Left lung (tissue), 10 donors: ENCODE data around the gene NLRC5. TPM values are rescaled to one million over a fixed set of nuclear protein-coding genes. Genes with fewer than 3 reads are reported as not detected.
"Not testable (repeated sequence)": the region's sequence is repeated elsewhere in the genome, so short reads cannot be mapped to it uniquely, and the experiment has no call there.

Experiments used
- ATAC-seq: fragments of 200-7000 bp; cut with Tn5 transposase; one replicate; pipeline ENCODE4 v1.9.1; 2020; ENCODE audit warnings: moderate library complexity
- DNase-seq, 4 donors: peaks; one replicate each; pipeline ENCODE4 v3.0.0-alpha.2; 2013 to 2020
- H3K27ac ChIP-seq, 2 donors: fragments of 200-600 bp; sonication (generic) in 1 of 2; one replicate each; pipeline versions ENCODE4 v1.5.0 to v1.8.0; 2020 to 2021
- H3K27me3 ChIP-seq, 2 donors: fragments of 200-600 bp; sonication (generic) in 1 of 2; one replicate each; pipeline versions ENCODE4 v1.5.0 to v1.8.0; 2020 to 2021
- H3K36me3 ChIP-seq, 2 donors: fragments of 200-600 bp; sonication (generic) in 1 of 2; one replicate each; pipeline versions ENCODE4 v1.5.0 to v1.8.0; 2020 to 2021
- H3K4me1 ChIP-seq, 2 donors: fragments of 200-600 bp; one replicate each; pipeline ENCODE4 v1.8.0; 2021
- H3K4me3 ChIP-seq, 2 donors: fragments of 200-600 bp; sonication (generic) in 1 of 2; one replicate each; pipeline versions ENCODE4 v1.5.0 to v1.8.0; 2020 to 2021; ENCODE audit warnings: mild to moderate bottlenecking in 1 of 2
- H3K9me3 ChIP-seq, 2 donors: fragments of 200-600 bp; sonication (generic) in 1 of 2; one replicate each; pipeline versions ENCODE4 v1.5.0 to v1.8.0; 2020 to 2021
- intact Hi-C, 2 donors: fragments of 100-400 bp; cut with DNase I; formaldehyde crosslinking; loops; one replicate each; pipeline versions ENCODE4 v1.11.2 to v1.14.2; 2022
- polyA plus RNA-seq, 6 donors: library from polyadenylated mRNA; unstranded; fragments of 120-200 nt; gene quantifications; one replicate each; pipeline ENCODE4 v1.2.1, GENCODE V29; 2013; ENCODE audit not compliant: insufficient read length in 6 of 6
- total RNA-seq, 2 donors: library from RNA; stranded (reverse); fragmentation: NEBNext Ultra II Directional; extraction: Animal tissue kit (Norgen Biotek cat#: 25700); gene quantifications; one replicate each; pipeline ENCODE4 v1.2.1, GENCODE V29; 2021
- TF ChIP-seq, protein P1 (sequence below), 2 donors: fragments of 200-600 bp; sonication (generic) in 1 of 2; IDR thresholded peaks; one replicate each; pipeline versions ENCODE4 v1.5.0 to v1.8.0; 2021; ENCODE audit warnings: antibody characterized with exemption in 2 of 2
- donor health status: DM: no; HTN: yes; CAD: no.
- donor health status: DM: no; HTN: no; CAD: no.

Gene NLRC5
- total and polyA plus RNA-seq, 8 donors = 9.8 to 93.3 (median 12.9) TPM

DNA sequence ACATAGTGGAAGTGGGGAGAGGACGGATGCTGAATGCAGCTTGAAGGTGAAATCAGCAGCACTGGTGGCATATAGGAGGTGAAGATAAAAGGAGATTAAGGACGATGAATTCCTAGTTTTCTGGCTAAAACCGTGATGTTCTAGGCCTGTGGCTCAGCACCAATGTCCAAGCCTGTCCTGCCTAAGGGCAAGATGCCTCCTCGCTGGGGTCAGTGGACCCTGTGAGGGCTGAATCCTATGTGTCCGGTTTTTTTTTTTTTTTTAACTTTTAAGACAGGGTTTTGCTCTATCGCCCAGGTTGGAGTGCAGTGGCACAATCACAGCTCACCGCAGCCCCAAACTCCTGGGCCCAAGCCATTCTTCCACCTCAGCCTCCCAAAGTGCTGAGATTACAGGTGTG lies 115.8 kb downstream of the NLRC5 start:
- TF ChIP-seq, protein P1, sequence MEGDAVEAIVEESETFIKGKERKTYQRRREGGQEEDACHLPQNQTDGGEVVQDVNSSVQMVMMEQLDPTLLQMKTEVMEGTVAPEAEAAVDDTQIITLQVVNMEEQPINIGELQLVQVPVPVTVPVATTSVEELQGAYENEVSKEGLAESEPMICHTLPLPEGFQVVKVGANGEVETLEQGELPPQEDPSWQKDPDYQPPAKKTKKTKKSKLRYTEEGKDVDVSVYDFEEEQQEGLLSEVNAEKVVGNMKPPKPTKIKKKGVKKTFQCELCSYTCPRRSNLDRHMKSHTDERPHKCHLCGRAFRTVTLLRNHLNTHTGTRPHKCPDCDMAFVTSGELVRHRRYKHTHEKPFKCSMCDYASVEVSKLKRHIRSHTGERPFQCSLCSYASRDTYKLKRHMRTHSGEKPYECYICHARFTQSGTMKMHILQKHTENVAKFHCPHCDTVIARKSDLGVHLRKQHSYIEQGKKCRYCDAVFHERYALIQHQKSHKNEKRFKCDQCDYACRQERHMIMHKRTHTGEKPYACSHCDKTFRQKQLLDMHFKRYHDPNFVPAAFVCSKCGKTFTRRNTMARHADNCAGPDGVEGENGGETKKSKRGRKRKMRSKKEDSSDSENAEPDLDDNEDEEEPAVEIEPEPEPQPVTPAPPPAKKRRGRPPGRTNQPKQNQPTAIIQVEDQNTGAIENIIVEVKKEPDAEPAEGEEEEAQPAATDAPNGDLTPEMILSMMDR (IDR thresholded peaks at IDR 0.05) = no peak
- intact Hi-C loops = no loop called here
- no peak for ATAC-seq

DNA sequence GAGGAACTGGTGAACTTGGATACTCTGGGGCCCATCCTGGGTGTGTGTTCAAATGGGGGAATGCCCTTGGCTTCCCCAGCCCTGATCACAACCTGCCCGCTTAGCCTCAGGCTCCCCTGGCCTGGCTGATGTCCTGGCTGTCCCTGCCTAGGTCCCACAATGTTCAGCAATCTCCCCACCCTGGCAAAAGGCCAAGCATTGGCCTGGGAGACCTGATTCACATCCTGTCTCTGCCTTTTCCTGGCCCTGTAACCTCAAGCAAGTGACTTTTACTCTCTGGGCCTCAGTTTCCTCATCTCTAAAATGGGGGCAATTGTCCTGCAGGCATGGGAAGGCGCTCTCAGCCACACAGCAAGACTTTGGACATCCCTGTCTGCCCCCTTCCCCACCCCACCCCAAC lies 117.4 kb downstream of the NLRC5 start:
- Histone ChIP-seq H3K9me3 (no peaks in the 10 kb centered on the region), H3K4me3 (no peak overlapping the region), H3K27me3 (no peaks in the 10 kb centered on the region), H3K36me3 (no peaks in the 10 kb centered on the region), H3K27ac (no peak overlapping the region), H3K4me1 (peaks cover 0 to 48% of the 10 kb centered on the region in 2 donors)
- intact Hi-C loops = no loop called here
- DNase-seq (no peak), ATAC-seq (no peak)
- TF ChIP-seq, protein P1 (IDR thresholded peaks at IDR 0.05) = no peak

More for the DNA sequence above, 115.8 kb downstream of the NLRC5 start:
- no peaks in the 10 kb centered on the region for H3K27me3 ChIP-seq
- no peaks in the 10 kb centered on the region for H3K36me3 ChIP-seq
- DNase-seq = no peak
- H3K9me3 ChIP-seq = no peaks in the 10 kb centered on the region
- no peak overlapping the region for H3K4me3 ChIP-seq
- peak overlapping the region in 1 of 2 donors; percentile 30 for H3K27ac ChIP-seq
- peaks cover 0 to 42% of the 10 kb centered on the region in 2 donors for H3K4me1 ChIP-seq

DNA sequence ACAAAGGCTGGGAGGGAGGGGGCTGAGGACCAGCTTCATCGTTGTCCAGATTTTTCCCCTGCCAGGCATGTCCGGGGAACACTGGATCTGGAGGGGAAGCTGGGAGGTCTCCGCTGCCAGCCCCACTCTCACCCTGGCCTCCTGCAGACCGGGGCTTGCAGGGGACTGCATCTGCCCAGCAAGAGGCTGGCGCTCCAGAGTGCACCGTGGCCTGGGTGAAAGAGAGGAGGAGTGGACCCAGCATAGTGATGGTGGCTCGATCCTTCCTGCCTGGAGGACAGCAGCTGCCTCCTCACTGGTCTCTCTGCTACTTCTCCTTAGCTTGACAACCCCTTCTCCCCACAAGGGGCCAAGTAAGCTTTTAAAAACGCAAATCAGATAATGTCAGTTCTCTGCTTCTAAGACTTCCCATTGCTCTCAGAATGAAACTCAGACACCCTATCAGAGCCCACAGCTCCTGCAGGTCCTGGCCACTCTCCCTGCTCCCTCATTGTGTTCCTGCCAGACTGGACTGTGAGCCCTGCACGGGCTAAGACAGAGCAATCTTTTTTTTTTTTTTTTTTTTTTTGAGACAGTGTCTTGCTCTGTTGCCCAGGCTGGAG lies 118.1 kb downstream of the NLRC5 start:
- Histone ChIP-seq H3K4me1 (peaks cover 0 to 55% of the 10 kb centered on the region in 2 donors), H3K9me3 (no peaks in the 10 kb centered on the region), H3K4me3 (no peak overlapping the region), H3K27me3 (no peaks in the 10 kb centered on the region), H3K27ac (no peak overlapping the region), H3K36me3 (no peaks in the 10 kb centered on the region)
- TF ChIP-seq, protein P1 (IDR thresholded peaks at IDR 0.05) = no peak
- DNase-seq (no peak), ATAC-seq (no peak)
- intact Hi-C loops = no loop called here

DNA sequence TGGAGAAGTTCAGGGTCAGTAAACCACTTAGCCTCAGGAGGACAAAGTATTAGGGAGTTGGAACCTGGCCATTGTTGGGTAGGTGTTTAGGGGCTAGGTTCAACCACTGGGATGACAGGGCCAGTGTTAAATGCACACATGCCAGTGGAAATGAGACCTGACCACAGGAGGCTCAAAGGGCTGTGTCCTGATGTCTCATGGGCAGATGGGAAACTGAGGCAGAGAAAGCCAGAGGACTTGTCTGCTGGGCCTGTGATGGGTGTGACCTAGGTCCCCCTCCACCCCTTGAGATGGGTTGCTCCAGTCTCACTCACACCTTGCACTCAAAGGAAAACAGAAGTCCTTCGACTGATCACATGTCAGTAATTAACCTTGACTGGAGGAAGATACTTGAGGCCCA lies 119.1 kb downstream of the NLRC5 start:
- Histone ChIP-seq H3K4me1 (peaks cover 0 to 64% of the 10 kb centered on the region in 2 donors), H3K9me3 (no peaks in the 10 kb centered on the region), H3K27me3 (no peaks in the 10 kb centered on the region), H3K27ac (no peak overlapping the region), H3K4me3 (no peak overlapping the region), H3K36me3 (peaks cover 0 to 6% of the 10 kb centered on the region in 2 donors)
- DNase-seq (no peak), ATAC-seq (no peak)
- TF ChIP-seq, protein P1 (IDR thresholded peaks at IDR 0.05) = no peak
- intact Hi-C loops = no loop called here

DNA sequence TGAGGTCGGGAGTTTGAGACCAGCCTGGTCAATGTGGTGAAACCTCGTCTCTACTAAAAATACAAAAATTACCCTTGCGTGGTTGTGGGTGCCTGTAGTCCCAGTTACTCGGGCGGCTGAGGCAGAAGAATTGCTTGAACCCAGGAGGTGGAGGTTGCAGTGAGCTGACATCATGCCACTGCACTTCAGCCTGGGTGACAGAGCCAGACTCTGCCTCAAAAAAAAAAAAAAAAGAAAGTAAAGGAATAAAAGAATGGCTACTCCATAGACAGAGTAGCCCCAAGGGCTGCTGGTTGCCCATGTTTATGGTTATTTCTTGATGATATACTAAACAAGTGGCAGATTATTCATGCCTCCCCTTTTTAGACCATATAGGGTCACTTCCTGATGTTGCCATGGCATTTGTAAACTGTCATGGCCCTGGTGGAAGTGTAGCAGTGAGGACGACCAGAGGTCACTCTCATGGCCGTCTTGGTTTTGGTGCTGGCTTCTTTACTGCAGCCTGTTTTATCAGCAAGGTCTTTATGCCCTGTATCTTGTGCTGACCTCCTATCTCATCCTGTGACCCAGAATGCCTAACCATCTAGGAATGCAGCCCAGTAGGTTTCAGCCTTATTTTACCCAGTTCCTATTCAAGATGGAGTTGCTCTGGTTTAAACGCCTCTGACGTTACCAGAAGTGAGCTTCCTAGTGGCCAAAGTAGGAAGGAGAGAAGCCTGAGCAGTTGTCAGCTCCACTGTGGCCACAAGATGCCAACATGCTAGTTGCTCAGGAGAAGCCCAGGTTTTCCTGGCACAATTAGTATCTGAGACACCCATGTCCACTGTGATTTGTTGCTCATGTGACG lies 120.1 kb downstream of the NLRC5 start:
- ATAC-seq, H3K4me3 ChIP-seq, DNase-seq, H3K9me3 ChIP-seq, H3K27me3 ChIP-seq, intact Hi-C loops, H3K27ac ChIP-seq: not testable (repeated sequence)
- Histone ChIP-seq H3K4me1 (peaks cover 0 to 61% of the 10 kb centered on the region in 2 donors), H3K36me3 (peaks cover 0 to 17% of the 10 kb centered on the region in 2 donors)
